HEK293 (cell line): ENCODE results near the gene PTPRG.

ENCODE experiments used
- CTCF ChIA-PET: fragments of 350-600 bp; formaldehyde crosslinking; extraction: SDS; loops from one replicate; lab custom pipeline; 2021; ENCODE audit warnings: antibody characterized with exemption; lab: Yijun Ruan, JAX
- POLR2A ChIA-PET: fragments of 300-600 bp; formaldehyde crosslinking; extraction: SDS; loops from one replicate; lab custom pipeline; 2020; ENCODE audit warnings: antibody characterized with exemption, inconsistent platforms; lab: Yijun Ruan, JAX
- H3K27ac ChIP-seq: fragments of 200-500 bp; sonication (Bioruptor generic); 2 replicates; pipeline ENCODE4 v1.5.1; 2014; ENCODE audit warnings: low read depth, low read length, control low read depth, inconsistent platforms; ENCODE audit errors: extremely low read depth
- H3K36me3 ChIP-seq, 2 experiments: fragments of 200-500 bp in 1 of 2; sonication (Bioruptor generic) in 1 of 2; 1 replicate in 1 of 2; 2 replicates in 1 of 2; pipeline ENCODE4 v1.5.1; 2014 to 2017; ENCODE audit warnings: inconsistent platforms in 2 of 2, low read length in 2 of 2; ENCODE audit not compliant: control insufficient read depth in 2 of 2, insufficient read depth in 1 of 2
- H3K4me1 ChIP-seq: fragments of 200-500 bp; sonication (Bioruptor generic); 2 replicates; pipeline ENCODE4 v1.5.1; 2014; ENCODE audit warnings: mild to moderate bottlenecking, low read length, inconsistent platforms; ENCODE audit not compliant: control insufficient read depth, insufficient read depth
- H3K4me3 ChIP-seq: 2 replicates; pipeline ENCODE4 v1.5.1; 2011; ENCODE audit warnings: low read depth, mild to moderate bottlenecking, control low read depth, low read length, moderate library complexity
- H3K9me3 ChIP-seq: fragments of 200-500 bp; sonication (Bioruptor generic); 2 replicates; pipeline ENCODE4 v1.5.1; 2014; ENCODE audit warnings: low read depth, low read length, inconsistent platforms; ENCODE audit not compliant: control insufficient read depth, insufficient read depth
- GFI1B ChIP-seq: fragments of 450-650 bp; formaldehyde crosslinking; IDR thresholded peaks from 2 replicates; pipeline ENCODE4 v1.5.1; 2016; ENCODE audit warnings: missing biosample characterization, missing genetic modification characterization
- KLF9 ChIP-seq: fragments of 450-650 bp; formaldehyde crosslinking; IDR thresholded peaks from 2 replicates; pipeline ENCODE4 v1.5.1; 2016; ENCODE audit warnings: missing biosample characterization, missing genetic modification characterization, low read depth
- SETDB1 ChIP-seq: IDR thresholded peaks from one replicate; pipeline ENCODE4 v1.6.1; 2017; ENCODE audit warnings: mild to moderate bottlenecking, low read length, moderate library complexity, mixed read lengths; ENCODE audit not compliant: insufficient read length
- ZBTB1 ChIP-seq: fragments of 450-650 bp; formaldehyde crosslinking; IDR thresholded peaks from 2 replicates; pipeline ENCODE4 v1.5.1; 2016; ENCODE audit warnings: missing biosample characterization, missing genetic modification characterization
- ZBTB7A ChIP-seq: fragments of 450-650 bp; formaldehyde crosslinking; IDR thresholded peaks from 2 replicates; pipeline ENCODE4 v1.5.1; 2016; ENCODE audit warnings: low read depth, missing biosample characterization, missing genetic modification characterization
- ZNF37A ChIP-seq: fragments of 450-650 bp; IDR thresholded peaks from 2 replicates; pipeline ENCODE4 v1.5.1; 2018; ENCODE audit warnings: missing biosample characterization, missing genetic modification characterization
- ZNF544 ChIP-seq: fragments of 450-650 bp; formaldehyde crosslinking; IDR thresholded peaks from 2 replicates; pipeline ENCODE4 v1.5.0; 2017; ENCODE audit warnings: missing biosample characterization, missing genetic modification characterization
- ZNF558 ChIP-seq: fragments of 450-650 bp; formaldehyde crosslinking; IDR thresholded peaks from 2 replicates; pipeline ENCODE4 v1.5.1; 2016; ENCODE audit warnings: missing biosample characterization, missing genetic modification characterization
- ZNF621 ChIP-seq: fragments of 450-650 bp; formaldehyde crosslinking; IDR thresholded peaks from 2 replicates; pipeline ENCODE4 v1.5.1; 2017; ENCODE audit warnings: missing biosample characterization, missing genetic modification characterization
- ZNF670 ChIP-seq: fragments of 450-650 bp; formaldehyde crosslinking; IDR thresholded peaks from 2 replicates; pipeline ENCODE4 v1.5.1; 2016; ENCODE audit warnings: missing biosample characterization, missing genetic modification characterization, low read depth
- ZNF785 ChIP-seq: fragments of 450-650 bp; formaldehyde crosslinking; IDR thresholded peaks from 2 replicates; pipeline ENCODE4 v1.5.1; 2016; ENCODE audit warnings: missing biosample characterization, missing genetic modification characterization
- TF ChIP-seq, protein P1 (sequence below): fragments of 450-650 bp; formaldehyde crosslinking; IDR thresholded peaks from 2 replicates; pipeline ENCODE4 v1.5.1; 2016; ENCODE audit warnings: missing biosample characterization, missing genetic modification characterization
- TF ChIP-seq, protein P2 (sequence below): fragments of 450-650 bp; formaldehyde crosslinking; IDR thresholded peaks from 2 replicates; pipeline ENCODE4 v1.5.1; 2016; ENCODE audit warnings: missing biosample characterization, missing genetic modification characterization, borderline replicate concordance
- TF ChIP-seq, protein P3 (sequence below): fragments of 450-650 bp; IDR thresholded peaks from 2 replicates; pipeline ENCODE4 v1.5.1; 2018; ENCODE audit warnings: missing biosample characterization, missing genetic modification characterization

Gene PTPRG

DNA sequence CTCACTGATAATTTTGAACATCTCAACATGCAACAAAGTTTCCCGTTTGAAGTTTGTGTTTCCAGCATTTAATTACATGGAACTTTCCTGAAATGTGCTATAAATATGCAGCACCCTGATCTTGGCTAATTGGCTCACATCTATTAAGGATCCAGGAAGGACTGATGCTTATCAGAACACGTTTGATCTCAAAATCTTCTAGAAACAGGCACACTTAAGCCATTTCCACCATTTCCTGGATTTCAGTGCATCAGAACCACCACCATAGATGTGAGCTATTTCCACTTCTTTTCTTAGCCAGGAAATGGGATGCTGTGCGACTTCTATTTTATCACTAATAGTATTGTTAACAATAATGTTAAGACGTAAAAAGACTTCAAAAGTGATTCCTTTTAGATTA lies 583.1 kb downstream of the PTPRG start:
- H3K27ac ChIP-seq = no peak overlapping the region
- CTCF ChIA-PET = no interaction called here
- POLR2A ChIA-PET = no interaction called here
- H3K4me1 ChIP-seq = 0 out of 2 replicates have a peak, but pooled peaks cover 5% of the 10 kb centered on the region
- H3K4me3 ChIP-seq = no peak overlapping the region
- no peaks in the 10 kb centered on the region for H3K36me3 ChIP-seq
- no peaks in the 10 kb centered on the region for H3K9me3 ChIP-seq
- TF ChIP-seq, protein P1, sequence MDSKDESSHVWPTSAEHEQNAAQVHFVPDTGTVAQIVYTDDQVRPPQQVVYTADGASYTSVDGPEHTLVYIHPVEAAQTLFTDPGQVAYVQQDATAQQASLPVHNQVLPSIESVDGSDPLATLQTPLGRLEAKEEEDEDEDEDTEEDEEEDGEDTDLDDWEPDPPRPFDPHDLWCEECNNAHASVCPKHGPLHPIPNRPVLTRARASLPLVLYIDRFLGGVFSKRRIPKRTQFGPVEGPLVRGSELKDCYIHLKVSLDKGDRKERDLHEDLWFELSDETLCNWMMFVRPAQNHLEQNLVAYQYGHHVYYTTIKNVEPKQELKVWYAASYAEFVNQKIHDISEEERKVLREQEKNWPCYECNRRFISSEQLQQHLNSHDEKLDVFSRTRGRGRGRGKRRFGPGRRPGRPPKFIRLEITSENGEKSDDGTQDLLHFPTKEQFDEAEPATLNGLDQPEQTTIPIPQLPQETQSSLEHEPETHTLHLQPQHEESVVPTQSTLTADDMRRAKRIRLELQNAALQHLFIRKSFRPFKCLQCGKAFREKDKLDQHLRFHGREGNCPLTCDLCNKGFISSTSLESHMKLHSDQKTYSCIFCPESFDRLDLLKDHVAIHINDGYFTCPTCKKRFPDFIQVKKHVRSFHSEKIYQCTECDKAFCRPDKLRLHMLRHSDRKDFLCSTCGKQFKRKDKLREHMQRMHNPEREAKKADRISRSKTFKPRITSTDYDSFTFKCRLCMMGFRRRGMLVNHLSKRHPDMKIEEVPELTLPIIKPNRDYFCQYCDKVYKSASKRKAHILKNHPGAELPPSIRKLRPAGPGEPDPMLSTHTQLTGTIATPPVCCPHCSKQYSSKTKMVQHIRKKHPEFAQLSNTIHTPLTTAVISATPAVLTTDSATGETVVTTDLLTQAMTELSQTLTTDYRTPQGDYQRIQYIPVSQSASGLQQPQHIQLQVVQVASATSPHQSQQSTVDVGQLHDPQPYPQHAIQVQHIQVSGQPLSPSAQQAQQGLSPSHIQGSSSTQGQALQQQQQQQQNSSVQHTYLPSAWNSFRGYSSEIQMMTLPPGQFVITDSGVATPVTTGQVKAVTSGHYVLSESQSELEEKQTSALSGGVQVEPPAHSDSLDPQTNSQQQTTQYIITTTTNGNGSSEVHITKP (tag by site-specific recombination) = no peak
- TF ChIP-seq GFI1B (tag by site-specific recombination) = no peak

DNA sequence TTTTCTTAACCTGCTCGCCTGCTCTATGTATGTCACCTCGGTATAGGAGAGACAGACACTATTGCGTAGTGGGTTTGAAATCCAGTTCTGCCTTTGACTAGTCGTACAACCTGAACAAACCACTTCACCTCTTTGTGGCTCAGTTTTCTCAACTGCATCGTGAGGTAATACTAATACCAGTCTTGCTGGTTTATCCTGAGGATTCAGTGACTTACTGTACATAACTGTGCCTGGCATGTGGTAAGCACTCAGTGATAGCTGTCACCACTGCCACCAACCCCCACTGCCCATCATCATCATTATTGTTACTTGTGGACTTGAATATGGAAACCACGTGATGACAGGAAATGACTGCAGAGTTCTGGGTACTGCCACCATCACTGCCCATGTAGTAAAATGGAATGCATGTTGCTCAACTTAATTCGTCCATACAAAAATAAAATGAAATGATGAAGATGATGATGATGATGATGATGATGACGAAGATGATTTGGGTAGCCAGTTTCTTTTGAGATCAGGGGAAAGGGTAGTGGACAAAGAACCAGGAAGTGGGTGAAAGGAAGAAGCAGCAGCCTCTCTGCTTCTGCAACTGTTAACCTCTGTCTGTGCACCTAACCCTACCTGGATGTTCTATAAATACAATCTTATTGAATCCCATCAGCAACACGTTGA lies 583.9 kb downstream of the PTPRG start:
- CTCF ChIA-PET = no interaction called here
- H3K4me1 ChIP-seq = 0 out of 2 replicates have a peak, but pooled peaks cover 5% of the 10 kb centered on the region
- H3K27ac ChIP-seq = no peak overlapping the region
- POLR2A ChIA-PET = no interaction called here
- no peaks in the 10 kb centered on the region for H3K36me3 ChIP-seq
- TF ChIP-seq ZNF785 (tag by site-specific recombination) = no peak
- TF ChIP-seq ZBTB1 = no peak
- TF ChIP-seq ZNF558 (tag by site-specific recombination) = no peak
- TF ChIP-seq, protein P2, sequence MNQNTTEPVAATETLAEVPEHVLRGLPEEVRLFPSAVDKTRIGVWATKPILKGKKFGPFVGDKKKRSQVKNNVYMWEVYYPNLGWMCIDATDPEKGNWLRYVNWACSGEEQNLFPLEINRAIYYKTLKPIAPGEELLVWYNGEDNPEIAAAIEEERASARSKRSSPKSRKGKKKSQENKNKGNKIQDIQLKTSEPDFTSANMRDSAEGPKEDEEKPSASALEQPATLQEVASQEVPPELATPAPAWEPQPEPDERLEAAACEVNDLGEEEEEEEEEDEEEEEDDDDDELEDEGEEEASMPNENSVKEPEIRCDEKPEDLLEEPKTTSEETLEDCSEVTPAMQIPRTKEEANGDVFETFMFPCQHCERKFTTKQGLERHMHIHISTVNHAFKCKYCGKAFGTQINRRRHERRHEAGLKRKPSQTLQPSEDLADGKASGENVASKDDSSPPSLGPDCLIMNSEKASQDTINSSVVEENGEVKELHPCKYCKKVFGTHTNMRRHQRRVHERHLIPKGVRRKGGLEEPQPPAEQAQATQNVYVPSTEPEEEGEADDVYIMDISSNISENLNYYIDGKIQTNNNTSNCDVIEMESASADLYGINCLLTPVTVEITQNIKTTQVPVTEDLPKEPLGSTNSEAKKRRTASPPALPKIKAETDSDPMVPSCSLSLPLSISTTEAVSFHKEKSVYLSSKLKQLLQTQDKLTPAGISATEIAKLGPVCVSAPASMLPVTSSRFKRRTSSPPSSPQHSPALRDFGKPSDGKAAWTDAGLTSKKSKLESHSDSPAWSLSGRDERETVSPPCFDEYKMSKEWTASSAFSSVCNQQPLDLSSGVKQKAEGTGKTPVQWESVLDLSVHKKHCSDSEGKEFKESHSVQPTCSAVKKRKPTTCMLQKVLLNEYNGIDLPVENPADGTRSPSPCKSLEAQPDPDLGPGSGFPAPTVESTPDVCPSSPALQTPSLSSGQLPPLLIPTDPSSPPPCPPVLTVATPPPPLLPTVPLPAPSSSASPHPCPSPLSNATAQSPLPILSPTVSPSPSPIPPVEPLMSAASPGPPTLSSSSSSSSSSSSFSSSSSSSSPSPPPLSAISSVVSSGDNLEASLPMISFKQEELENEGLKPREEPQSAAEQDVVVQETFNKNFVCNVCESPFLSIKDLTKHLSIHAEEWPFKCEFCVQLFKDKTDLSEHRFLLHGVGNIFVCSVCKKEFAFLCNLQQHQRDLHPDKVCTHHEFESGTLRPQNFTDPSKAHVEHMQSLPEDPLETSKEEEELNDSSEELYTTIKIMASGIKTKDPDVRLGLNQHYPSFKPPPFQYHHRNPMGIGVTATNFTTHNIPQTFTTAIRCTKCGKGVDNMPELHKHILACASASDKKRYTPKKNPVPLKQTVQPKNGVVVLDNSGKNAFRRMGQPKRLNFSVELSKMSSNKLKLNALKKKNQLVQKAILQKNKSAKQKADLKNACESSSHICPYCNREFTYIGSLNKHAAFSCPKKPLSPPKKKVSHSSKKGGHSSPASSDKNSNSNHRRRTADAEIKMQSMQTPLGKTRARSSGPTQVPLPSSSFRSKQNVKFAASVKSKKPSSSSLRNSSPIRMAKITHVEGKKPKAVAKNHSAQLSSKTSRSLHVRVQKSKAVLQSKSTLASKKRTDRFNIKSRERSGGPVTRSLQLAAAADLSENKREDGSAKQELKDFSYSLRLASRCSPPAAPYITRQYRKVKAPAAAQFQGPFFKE = no peak
- no peak for TF ChIP-seq ZNF670 (tag by site-specific recombination)
- TF ChIP-seq ZNF37A (tag by site-specific recombination) = no peak
- no peak for TF ChIP-seq ZNF544 (tag by site-specific recombination)
- TF ChIP-seq, protein P3, sequence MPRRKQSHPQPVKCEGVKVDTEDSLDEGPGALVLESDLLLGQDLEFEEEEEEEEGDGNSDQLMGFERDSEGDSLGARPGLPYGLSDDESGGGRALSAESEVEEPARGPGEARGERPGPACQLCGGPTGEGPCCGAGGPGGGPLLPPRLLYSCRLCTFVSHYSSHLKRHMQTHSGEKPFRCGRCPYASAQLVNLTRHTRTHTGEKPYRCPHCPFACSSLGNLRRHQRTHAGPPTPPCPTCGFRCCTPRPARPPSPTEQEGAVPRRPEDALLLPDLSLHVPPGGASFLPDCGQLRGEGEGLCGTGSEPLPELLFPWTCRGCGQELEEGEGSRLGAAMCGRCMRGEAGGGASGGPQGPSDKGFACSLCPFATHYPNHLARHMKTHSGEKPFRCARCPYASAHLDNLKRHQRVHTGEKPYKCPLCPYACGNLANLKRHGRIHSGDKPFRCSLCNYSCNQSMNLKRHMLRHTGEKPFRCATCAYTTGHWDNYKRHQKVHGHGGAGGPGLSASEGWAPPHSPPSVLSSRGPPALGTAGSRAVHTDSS (tag by site-specific recombination) = peak; percentile 96
- TF ChIP-seq ZNF621 (tag by site-specific recombination) = no peak
- no peak for TF ChIP-seq ZBTB7A (tag by site-specific recombination)
- TF ChIP-seq KLF9 (tag by site-specific recombination) = no peak
- peak; percentile 40 for TF ChIP-seq SETDB1
- no peaks in the 10 kb centered on the region for H3K9me3 ChIP-seq
- H3K4me3 ChIP-seq = no peak overlapping the region
